ENCODE data around the gene EYA2. TPM values are rescaled to one million over a fixed set of nuclear protein-coding genes. Genes with fewer than 3 reads are reported as not detected.
"Not testable (repeated sequence)": the region's sequence is repeated elsewhere in the genome, so short reads cannot be mapped to it uniquely, and the experiment has no call there.

The EYA2 gene
- polyA plus RNA-seq, 1 donor (not counting 4 experiments of a cell fraction or from before 2014, with no cell fraction given) = not detected

DNA sequence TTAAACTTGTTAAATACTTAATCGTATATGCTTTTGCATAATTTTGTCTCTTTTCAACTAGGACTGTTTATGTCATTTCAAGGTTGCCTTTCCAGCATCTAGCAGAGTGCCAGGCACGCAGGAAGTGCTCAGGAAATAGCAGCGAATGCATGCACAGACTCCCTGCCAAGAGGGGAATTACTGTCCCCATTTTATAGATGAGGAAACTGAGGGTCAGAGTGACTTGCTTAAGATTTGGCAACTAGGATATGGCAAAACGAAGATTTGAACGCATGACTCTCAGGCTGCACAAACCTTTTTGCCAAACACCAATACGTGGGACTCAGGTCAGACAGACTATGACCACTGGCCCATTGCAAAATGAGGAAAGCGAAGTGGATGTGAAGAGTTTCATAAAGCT lies 22.5 kb downstream of the EYA2 start:
- TF ChIP-seq EZH2 (IDR thresholded peaks at IDR 0.05; ENCODE audit: low read length) = no peak
- TF ChIP-seq, protein P1, sequence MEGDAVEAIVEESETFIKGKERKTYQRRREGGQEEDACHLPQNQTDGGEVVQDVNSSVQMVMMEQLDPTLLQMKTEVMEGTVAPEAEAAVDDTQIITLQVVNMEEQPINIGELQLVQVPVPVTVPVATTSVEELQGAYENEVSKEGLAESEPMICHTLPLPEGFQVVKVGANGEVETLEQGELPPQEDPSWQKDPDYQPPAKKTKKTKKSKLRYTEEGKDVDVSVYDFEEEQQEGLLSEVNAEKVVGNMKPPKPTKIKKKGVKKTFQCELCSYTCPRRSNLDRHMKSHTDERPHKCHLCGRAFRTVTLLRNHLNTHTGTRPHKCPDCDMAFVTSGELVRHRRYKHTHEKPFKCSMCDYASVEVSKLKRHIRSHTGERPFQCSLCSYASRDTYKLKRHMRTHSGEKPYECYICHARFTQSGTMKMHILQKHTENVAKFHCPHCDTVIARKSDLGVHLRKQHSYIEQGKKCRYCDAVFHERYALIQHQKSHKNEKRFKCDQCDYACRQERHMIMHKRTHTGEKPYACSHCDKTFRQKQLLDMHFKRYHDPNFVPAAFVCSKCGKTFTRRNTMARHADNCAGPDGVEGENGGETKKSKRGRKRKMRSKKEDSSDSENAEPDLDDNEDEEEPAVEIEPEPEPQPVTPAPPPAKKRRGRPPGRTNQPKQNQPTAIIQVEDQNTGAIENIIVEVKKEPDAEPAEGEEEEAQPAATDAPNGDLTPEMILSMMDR (optimal IDR thresholded peaks at IDR 0.05 in 1 of 3, IDR thresholded peaks at IDR 0.05 in 1 of 3, conservative IDR thresholded peaks at IDR 0.05 in 1 of 3; ENCODE audit: extremely low read depth in 1 of 3, insufficient read depth in 2 of 3, low read length in 3 of 3) = no peak
- no peaks in the 10 kb centered on the region for H3K36me3 ChIP-seq (ENCODE audit: control insufficient read depth in 2 of 2, extremely low read depth in 1 of 2, insufficient read depth in 2 of 2, low read length in 2 of 2)
- dilution Hi-C loops (cut with MboI; ENCODE audit: extremely low pct_ligation_motif_present, low sequenced_read_pairs) = no loop called here
- H4K20me1 ChIP-seq (ENCODE audit: control insufficient read depth, extremely low read depth, insufficient read depth, low read length) = no peaks in the 10 kb centered on the region
- FAIRE-seq = no peak
- no peak overlapping the region for H3K4me3 ChIP-seq (ENCODE audit: control insufficient read depth in 2 of 3, extremely low read depth in 1 of 3, insufficient read depth in 2 of 3, low read depth in 1 of 3, low read length in 3 of 3)
- H3K27me3 ChIP-seq (ENCODE audit: control insufficient read depth, extremely low read depth, insufficient read depth, low read length) = no peaks in the 10 kb centered on the region
- H3K27ac ChIP-seq (ENCODE audit: control insufficient read depth, insufficient read depth, low read length) = no peak overlapping the region
- no peak overlapping the region for H2AFZ ChIP-seq (ENCODE audit: control insufficient read depth, low read length)
- H3K9me1 ChIP-seq (ENCODE audit: control insufficient read depth, extremely low read depth, insufficient read depth, low read length) = no peaks in the 10 kb centered on the region
- DNase-seq (ENCODE audit: low read depth, low spot score) = no peak
- H3K79me2 ChIP-seq (ENCODE audit: control insufficient read depth, insufficient read depth, low read length) = no peaks in the 10 kb centered on the region
- H3K9me3 ChIP-seq (ENCODE audit: control insufficient read depth, low read depth, low read length) = no peaks in the 10 kb centered on the region
- no peaks in the 10 kb centered on the region for H3K4me1 ChIP-seq (ENCODE audit: control insufficient read depth, extremely low read depth, insufficient read depth, low read length)
- H3K9ac ChIP-seq (ENCODE audit: control insufficient read depth, extremely low read depth, insufficient read depth, low read length) = no peak overlapping the region
- H3K4me2 ChIP-seq (ENCODE audit: control insufficient read depth, extremely low read depth, insufficient read depth, low read depth, low read length) = no peak overlapping the region

DNA sequence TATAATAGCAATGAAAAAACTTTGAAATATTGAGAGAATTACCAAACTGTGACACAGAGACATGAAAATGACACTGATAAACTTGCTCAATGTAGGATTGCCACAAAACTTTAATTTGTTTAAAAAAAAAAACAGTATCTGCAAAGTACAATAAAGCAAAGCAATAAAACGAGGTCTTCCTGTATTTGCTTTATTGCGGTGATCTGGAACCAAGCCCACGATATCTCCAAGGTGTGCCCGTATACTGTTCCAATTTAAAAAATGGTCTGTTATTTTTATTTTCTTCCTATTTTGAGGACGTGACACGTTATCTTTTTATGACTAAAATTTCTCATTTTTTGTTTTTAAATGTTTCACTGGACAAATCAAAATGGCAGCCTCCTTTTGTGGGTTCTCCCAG lies 25.5 kb downstream of the EYA2 start:
- no peak overlapping the region for H3K27ac ChIP-seq (ENCODE audit: control insufficient read depth, insufficient read depth, low read length)
- no peak overlapping the region for H3K4me2 ChIP-seq (ENCODE audit: control insufficient read depth, extremely low read depth, insufficient read depth, low read depth, low read length)
- DNase-seq (ENCODE audit: low read depth, low spot score) = no peak
- H3K9ac ChIP-seq (ENCODE audit: control insufficient read depth, extremely low read depth, insufficient read depth, low read length) = no peak overlapping the region
- no peaks in the 10 kb centered on the region for H3K36me3 ChIP-seq (ENCODE audit: control insufficient read depth in 2 of 2, extremely low read depth in 1 of 2, insufficient read depth in 2 of 2, low read length in 2 of 2)
- H3K9me3 ChIP-seq (ENCODE audit: control insufficient read depth, low read depth, low read length) = no peaks in the 10 kb centered on the region
- H3K4me3 ChIP-seq (ENCODE audit: control insufficient read depth in 2 of 3, extremely low read depth in 1 of 3, insufficient read depth in 2 of 3, low read depth in 1 of 3, low read length in 3 of 3) = no peak overlapping the region
- no peak for FAIRE-seq
- H3K27me3 ChIP-seq (ENCODE audit: control insufficient read depth, extremely low read depth, insufficient read depth, low read length) = no peaks in the 10 kb centered on the region
- TF ChIP-seq, protein P1 (optimal IDR thresholded peaks at IDR 0.05 in 1 of 3, IDR thresholded peaks at IDR 0.05 in 1 of 3, conservative IDR thresholded peaks at IDR 0.05 in 1 of 3; ENCODE audit: extremely low read depth in 1 of 3, insufficient read depth in 2 of 3, low read length in 3 of 3) = no peak
- no peak for TF ChIP-seq EZH2 (IDR thresholded peaks at IDR 0.05; ENCODE audit: low read length)
- H3K4me1 ChIP-seq (ENCODE audit: control insufficient read depth, extremely low read depth, insufficient read depth, low read length) = no peaks in the 10 kb centered on the region
- no peaks in the 10 kb centered on the region for H3K79me2 ChIP-seq (ENCODE audit: control insufficient read depth, insufficient read depth, low read length)
- H3K9me1 ChIP-seq (ENCODE audit: control insufficient read depth, extremely low read depth, insufficient read depth, low read length) = no peaks in the 10 kb centered on the region
- H2AFZ ChIP-seq (ENCODE audit: control insufficient read depth, low read length) = no peak overlapping the region
- no peaks in the 10 kb centered on the region for H4K20me1 ChIP-seq (ENCODE audit: control insufficient read depth, extremely low read depth, insufficient read depth, low read length)
- dilution Hi-C loops (cut with MboI; ENCODE audit: extremely low pct_ligation_motif_present, low sequenced_read_pairs) = no loop called here

DNA sequence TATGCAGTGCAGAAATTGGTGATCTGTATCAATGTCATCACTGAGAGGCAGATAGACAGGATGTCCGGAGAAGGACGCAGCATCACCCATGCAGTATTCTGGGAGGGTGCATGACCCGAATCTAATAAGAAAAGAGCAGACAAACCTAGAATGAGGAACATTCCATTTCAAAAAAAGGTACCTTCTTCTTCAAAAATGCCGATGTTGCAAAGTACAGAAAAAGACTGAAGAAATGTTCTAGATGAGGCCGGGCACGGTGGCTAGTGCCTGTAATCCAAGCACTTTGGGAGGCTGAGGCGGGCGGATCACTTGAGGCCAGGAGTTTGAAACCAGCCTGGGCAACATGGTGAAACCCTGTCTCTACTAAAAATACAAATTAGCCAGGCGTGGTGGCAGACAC lies 28.2 kb downstream of the EYA2 start:
- H3K36me3 ChIP-seq (ENCODE audit: control insufficient read depth in 2 of 2, extremely low read depth in 1 of 2, insufficient read depth in 2 of 2, low read length in 2 of 2); FAIRE-seq; H3K4me3 ChIP-seq (ENCODE audit: control insufficient read depth in 2 of 3, extremely low read depth in 1 of 3, insufficient read depth in 2 of 3, low read depth in 1 of 3, low read length in 3 of 3); H3K9ac ChIP-seq (ENCODE audit: control insufficient read depth, extremely low read depth, insufficient read depth, low read length); DNase-seq (ENCODE audit: low read depth, low spot score); H3K9me1 ChIP-seq (ENCODE audit: control insufficient read depth, extremely low read depth, insufficient read depth, low read length); H4K20me1 ChIP-seq (ENCODE audit: control insufficient read depth, extremely low read depth, insufficient read depth, low read length); H3K4me2 ChIP-seq (ENCODE audit: control insufficient read depth, extremely low read depth, insufficient read depth, low read depth, low read length); H3K9me3 ChIP-seq (ENCODE audit: control insufficient read depth, low read depth, low read length); H3K27ac ChIP-seq (ENCODE audit: control insufficient read depth, insufficient read depth, low read length); H3K4me1 ChIP-seq (ENCODE audit: control insufficient read depth, extremely low read depth, insufficient read depth, low read length); H3K79me2 ChIP-seq (ENCODE audit: control insufficient read depth, insufficient read depth, low read length); dilution Hi-C loops (cut with MboI; ENCODE audit: extremely low pct_ligation_motif_present, low sequenced_read_pairs); H3K27me3 ChIP-seq (ENCODE audit: control insufficient read depth, extremely low read depth, insufficient read depth, low read length); H2AFZ ChIP-seq (ENCODE audit: control insufficient read depth, low read length): not testable (repeated sequence)
